Medulla oblongata (tissue), 1 donor: ENCODE data around the gene ACE.

Source experiments
- DNase-seq: peaks from one replicate; pipeline ENCODE4 v3.0.0-alpha.2; 2015; ENCODE audit errors: extremely low spot score

ACE gene

GRCh38 chr17:63537001-63537400 lies 60.1 kb downstream of the ACE start:
- DNase-seq = no peak

GRCh38 chr17:63537991-63538692 lies 61.3 kb downstream of the ACE start:
- DNase-seq = no peak

DNA sequence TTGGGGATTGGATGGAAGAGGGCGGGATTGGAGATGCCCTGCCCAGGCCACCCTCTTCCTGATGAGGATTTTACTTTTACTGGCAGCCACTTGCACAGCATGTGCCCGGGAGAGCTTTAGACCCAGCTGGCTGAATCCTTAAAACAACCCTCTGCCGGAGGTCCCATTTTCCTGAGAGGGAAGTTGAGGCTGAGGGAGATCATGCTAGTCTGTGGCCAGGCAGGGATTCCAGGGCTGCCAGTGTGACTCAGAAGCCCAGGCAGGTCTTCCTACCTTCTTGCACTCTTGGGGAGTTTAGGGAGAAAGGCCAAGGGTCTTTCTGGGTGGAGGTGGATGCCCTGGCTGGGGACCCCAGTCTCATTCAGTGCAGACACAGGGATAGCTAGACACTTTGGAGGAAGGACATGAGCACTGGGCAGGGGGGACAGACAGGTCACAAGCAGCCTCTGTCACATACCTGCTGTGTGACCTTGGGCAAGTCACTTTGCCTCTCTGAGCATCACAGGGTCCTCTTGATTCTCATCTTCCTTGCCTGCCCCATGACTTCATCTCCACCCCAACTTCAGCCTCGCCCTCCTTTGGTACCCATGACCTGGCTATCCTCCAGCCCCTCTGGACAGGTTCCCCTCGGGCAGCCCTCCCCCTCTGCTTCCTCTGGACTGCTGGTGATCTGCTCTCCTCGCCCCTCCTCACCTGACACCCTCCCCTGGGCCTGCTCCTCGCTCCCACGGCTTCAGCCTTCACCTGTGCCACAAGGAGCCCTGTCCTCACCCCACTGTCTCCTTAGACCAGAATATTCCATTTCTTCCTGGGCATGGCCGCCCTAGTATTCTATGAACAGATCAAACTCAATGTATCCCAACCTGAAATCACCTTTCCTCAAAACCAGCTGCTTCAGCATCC lies 62.1 kb downstream of the ACE start:
- no peak for DNase-seq

DNA sequence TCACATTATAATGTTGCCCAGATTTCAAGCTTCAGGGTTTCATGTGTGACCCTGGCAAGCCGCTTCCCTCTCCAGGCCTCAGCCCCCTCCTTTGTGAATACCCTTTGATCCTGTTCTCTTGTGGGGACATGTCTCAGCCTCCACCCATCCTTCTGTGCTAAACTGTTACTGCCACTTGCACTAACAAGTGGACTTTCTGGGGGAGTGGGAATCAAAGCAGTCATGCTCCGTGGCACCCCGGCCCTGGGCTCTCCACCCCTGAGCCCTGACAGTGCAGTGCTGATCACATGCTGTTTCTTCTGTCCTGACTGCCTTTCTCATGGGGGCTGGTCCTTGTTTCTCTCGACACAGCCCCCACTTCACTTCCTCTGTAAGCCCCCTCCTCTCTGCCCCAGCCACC lies 63.7 kb downstream of the ACE start:
- no peak for DNase-seq

GRCh38 chr17:63542218-63542545 lies 65.3 kb downstream of the ACE start:
- DNase-seq = no peak

DNA sequence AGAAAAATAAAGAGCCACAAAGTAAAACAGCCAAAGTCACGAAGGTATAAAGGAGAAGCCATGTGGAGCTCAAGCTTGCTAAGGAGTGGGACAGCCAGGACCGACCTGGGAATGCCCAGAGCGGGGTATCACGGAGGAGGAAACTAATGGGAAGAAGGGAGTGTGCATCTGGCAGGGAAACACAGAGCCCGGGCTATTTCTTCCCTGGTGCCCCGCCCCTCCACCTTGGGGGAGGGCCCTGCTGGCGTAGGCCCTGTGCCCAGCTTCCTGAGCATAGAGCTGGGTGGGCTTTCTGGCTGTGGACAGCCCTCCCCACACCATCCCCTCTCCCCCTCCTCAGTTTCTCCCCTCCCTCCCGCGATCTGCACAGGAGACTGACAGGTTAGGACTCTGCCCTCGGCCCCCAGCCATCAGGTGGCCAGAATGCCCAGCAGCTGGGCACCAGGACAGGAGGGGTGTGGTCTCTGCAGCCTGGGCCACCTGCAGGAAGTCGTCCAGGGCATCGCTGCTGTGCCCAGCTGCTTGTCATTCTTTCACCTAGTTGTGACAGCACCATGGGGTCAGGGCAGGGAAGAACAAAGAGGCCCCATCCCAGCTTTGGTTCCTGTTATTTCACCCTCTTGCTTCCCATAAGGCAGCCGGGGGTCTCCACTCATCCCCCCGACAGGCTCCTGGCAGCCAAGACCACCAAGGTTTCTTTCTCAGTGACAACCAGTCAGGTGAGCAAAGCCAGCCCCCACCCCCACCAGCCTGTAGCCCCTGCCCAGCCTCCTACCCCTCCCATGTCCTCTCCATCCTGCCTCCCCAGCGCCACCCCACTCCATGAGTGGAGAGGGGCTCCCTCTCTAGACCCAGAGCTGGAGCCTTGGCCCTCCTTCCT lies 66.3 kb downstream of the ACE start:
- DNase-seq = no peak

DNA sequence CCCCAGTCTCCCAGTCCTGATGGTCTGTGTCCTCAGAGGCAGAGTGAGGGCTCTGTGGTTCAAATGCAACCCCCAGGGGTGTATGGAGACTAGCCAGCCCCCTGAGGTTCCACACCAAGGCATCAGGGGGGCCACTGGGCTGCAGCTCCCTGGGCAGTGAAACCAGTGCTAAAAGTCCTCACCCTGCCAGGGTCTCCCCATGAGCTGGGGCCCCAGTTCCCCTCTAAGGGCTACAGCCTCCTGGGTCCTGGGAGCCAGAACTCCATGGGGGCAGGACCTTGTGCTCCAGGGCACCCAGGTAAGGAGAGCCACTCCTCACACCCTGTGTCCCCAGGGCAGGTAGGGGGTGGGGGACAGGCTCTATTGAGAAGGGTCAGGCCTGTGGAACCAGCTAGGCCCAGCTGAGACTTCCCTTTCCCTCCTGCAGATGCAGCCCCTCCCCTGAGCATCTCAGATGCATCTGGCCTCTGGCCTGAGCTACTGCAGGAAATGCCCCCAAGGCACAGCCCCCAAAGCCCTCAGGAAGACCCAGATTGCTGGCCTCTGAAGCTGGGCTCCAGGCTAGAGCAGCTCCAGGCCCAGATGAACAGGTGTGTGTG lies 67.1 kb downstream of the ACE start:
- DNase-seq = no peak

GRCh38 chr17:63544467-63545301 lies 67.8 kb downstream of the ACE start:
- no peak for DNase-seq

GRCh38 chr17:63546308-63547082 lies 69.6 kb downstream of the ACE start:
- DNase-seq = no peak

GRCh38 chr17:63547083-63547523 lies 70.2 kb downstream of the ACE start:
- no peak for DNase-seq
